ENCODE results near the gene COQ10B.

Gene COQ10B

GRCh38 chr2:197433780-197434438, 19.4 kb upstream of the COQ10B start:
- Histone ChIP-seq H3K4ac (ENCODE audit: low read depth, low read length) (no peak overlapping the region), H3K4me1 (ENCODE audit: control insufficient read depth, low read depth, low read length) (peaks cover 3% of the 10 kb centered on the region), H4K8ac (ENCODE audit: low read depth, low read length) (no peak overlapping the region), H2AK5ac (ENCODE audit: low read length) (no peak overlapping the region), H3K27me3 (ENCODE audit: insufficient read depth, low read length, poor library complexity) (no peaks in the 10 kb centered on the region), H3K9ac (ENCODE audit: low read length) (peak overlapping the region; percentile 98), H2BK5ac (ENCODE audit: low read length) (no peak overlapping the region), H3K56ac (ENCODE audit: low read length) (peak overlapping the region; percentile 99), H3K36me3 (ENCODE audit: control insufficient read depth, insufficient read depth, low read length) (no peaks in the 10 kb centered on the region), H3K79me2 (ENCODE audit: control insufficient read depth, insufficient read depth, low read length) (peaks cover 57% of the 10 kb centered on the region), H2BK15ac (replicated peaks; ENCODE audit: low read depth) (no peak overlapping the region), H4K5ac (ENCODE audit: low read length) (no peak overlapping the region), H3K4me2 (ENCODE audit: low read length) (peak overlapping the region; percentile 87), H3K27ac (ENCODE audit: low read depth, low read length) (no peak overlapping the region), H3K79me1 (ENCODE audit: low read length) (no peaks in the 10 kb centered on the region), H2BK120ac (ENCODE audit: low read depth, low read length) (no peak overlapping the region), H3K4me3 (ENCODE audit: low read length) (peak overlapping the region; percentile 96), H3K18ac (ENCODE audit: low read length) (no peak overlapping the region), H3K23ac (ENCODE audit: low read length) (no peak overlapping the region)
- no peak for DNase-seq
- no CpG with 5 or more reads among the region's 11 CpGs for WGBS (ENCODE audit: extremely low coverage, insufficient coverage, low lambda C conversion rate)

GRCh38 chr2:197434541-197435513, 18.5 kb upstream of the COQ10B start, which contains the start of gene SF3B1:
Gene SF3B1, minus strand, starts transcription at chr2:197435028. Its CDS starts 29 bp downstream, at chr2:197434999.
- Histone ChIP-seq H3K27ac (ENCODE audit: low read depth, low read length) (peak within 1 kb of the TSS; percentile 69), H3K9ac (ENCODE audit: low read length) (peak within 1 kb of the TSS; percentile 98), H3K79me2 (ENCODE audit: control insufficient read depth, insufficient read depth, low read length) (peaks cover 48% of the 10 kb centered on the region), H3K18ac (ENCODE audit: low read length) (peak within 1 kb of the TSS; percentile 72), H3K4me2 (ENCODE audit: low read length) (peak within 1 kb of the TSS; percentile 87), H3K4me1 (ENCODE audit: control insufficient read depth, low read depth, low read length) (peaks cover 3% of the 10 kb centered on the region), H3K23ac (ENCODE audit: low read length) (no peak within 1 kb of the TSS), H3K36me3 (ENCODE audit: control insufficient read depth, insufficient read depth, low read length) (no peaks in the 10 kb centered on the region), H3K4ac (ENCODE audit: low read depth, low read length) (peak within 1 kb of the TSS; percentile 90), H4K8ac (ENCODE audit: low read depth, low read length) (no peak within 1 kb of the TSS), H4K5ac (ENCODE audit: low read length) (no peak within 1 kb of the TSS), H2BK15ac (replicated peaks; ENCODE audit: low read depth) (no peak within 1 kb of the TSS), H2BK120ac (ENCODE audit: low read depth, low read length) (no peak within 1 kb of the TSS), H3K79me1 (ENCODE audit: low read length) (no peaks in the 10 kb centered on the region), H3K27me3 (ENCODE audit: insufficient read depth, low read length, poor library complexity) (no peaks in the 10 kb centered on the region), H2BK5ac (ENCODE audit: low read length) (peak within 1 kb of the TSS; percentile 77), H3K56ac (ENCODE audit: low read length) (peak within 1 kb of the TSS; percentile 99), H3K4me3 (ENCODE audit: low read length) (peak within 1 kb of the TSS; percentile 96), H2AK5ac (ENCODE audit: low read length) (peak within 1 kb of the TSS; percentile 35)
- peak; percentile 99 for DNase-seq
- WGBS (ENCODE audit: extremely low coverage, insufficient coverage, low lambda C conversion rate): no CpG with 5 or more reads among the region's 74 CpGs

- Histone ChIP-seq H3K27me3 (ENCODE audit: insufficient read depth, low read length, poor library complexity) (no peaks in the 10 kb centered on the region), H4K8ac (ENCODE audit: low read depth, low read length) (no peak overlapping the region), H3K27ac (ENCODE audit: low read depth, low read length) (peak overlapping the region; percentile 69), H3K36me3 (ENCODE audit: control insufficient read depth, insufficient read depth, low read length) (no peaks in the 10 kb centered on the region), H3K4me3 (ENCODE audit: low read length) (peak overlapping the region; percentile 61), H3K79me1 (ENCODE audit: low read length) (no peaks in the 10 kb centered on the region), H2BK5ac (ENCODE audit: low read length) (no peak overlapping the region), H2BK15ac (replicated peaks; ENCODE audit: low read depth) (no peak overlapping the region), H2BK120ac (ENCODE audit: low read depth, low read length) (no peak overlapping the region), H4K5ac (ENCODE audit: low read length) (no peak overlapping the region), H3K4ac (ENCODE audit: low read depth, low read length) (no peak overlapping the region), H3K56ac (ENCODE audit: low read length) (peak overlapping the region; percentile 95), H3K4me2 (ENCODE audit: low read length) (peak overlapping the region; percentile 70), H3K79me2 (ENCODE audit: control insufficient read depth, insufficient read depth, low read length) (peaks cover 39% of the 10 kb centered on the region), H3K4me1 (ENCODE audit: control insufficient read depth, low read depth, low read length) (peaks cover 3% of the 10 kb centered on the region), H3K9ac (ENCODE audit: low read length) (peak overlapping the region; percentile 86), H2AK5ac (ENCODE audit: low read length) (no peak overlapping the region), H3K18ac (ENCODE audit: low read length) (peak overlapping the region; percentile 72), H3K23ac (ENCODE audit: low read length) (no peak overlapping the region)
- no CpG with 5 or more reads among the region's 16 CpGs for WGBS (ENCODE audit: extremely low coverage, insufficient coverage, low lambda C conversion rate)
- no peak for DNase-seq
Observed at GRCh38 chr2:197435598-197436420, 17.5 kb upstream of the COQ10B start.

GRCh38 chr2:197437380-197437779, 16.0 kb upstream of the COQ10B start:
- Histone ChIP-seq H3K4me3 (ENCODE audit: low read length) (no peak overlapping the region), H3K9ac (ENCODE audit: low read length) (no peak overlapping the region), H3K36me3 (ENCODE audit: control insufficient read depth, insufficient read depth, low read length) (no peaks in the 10 kb centered on the region), H4K5ac (ENCODE audit: low read length) (no peak overlapping the region), H4K8ac (ENCODE audit: low read depth, low read length) (no peak overlapping the region), H3K27ac (ENCODE audit: low read depth, low read length) (no peak overlapping the region), H2AK5ac (ENCODE audit: low read length) (no peak overlapping the region), H3K56ac (ENCODE audit: low read length) (no peak overlapping the region), H3K79me2 (ENCODE audit: control insufficient read depth, insufficient read depth, low read length) (peaks cover 23% of the 10 kb centered on the region), H3K4me2 (ENCODE audit: low read length) (no peak overlapping the region), H3K79me1 (ENCODE audit: low read length) (no peaks in the 10 kb centered on the region), H2BK5ac (ENCODE audit: low read length) (no peak overlapping the region), H3K4ac (ENCODE audit: low read depth, low read length) (no peak overlapping the region), H3K27me3 (ENCODE audit: insufficient read depth, low read length, poor library complexity) (no peaks in the 10 kb centered on the region), H3K18ac (ENCODE audit: low read length) (no peak overlapping the region), H2BK15ac (replicated peaks; ENCODE audit: low read depth) (no peak overlapping the region), H3K4me1 (ENCODE audit: control insufficient read depth, low read depth, low read length) (peaks cover 3% of the 10 kb centered on the region), H3K23ac (ENCODE audit: low read length) (no peak overlapping the region), H2BK120ac (ENCODE audit: low read depth, low read length) (no peak overlapping the region)
- DNase-seq: no peak
- WGBS (ENCODE audit: extremely low coverage, insufficient coverage, low lambda C conversion rate): no CpG with 5 or more reads among the region's 2 CpGs

GRCh38 chr2:197442857-197443256, 10.5 kb upstream of the COQ10B start:
- no peaks in the 10 kb centered on the region for H3K36me3 ChIP-seq (ENCODE audit: control insufficient read depth, insufficient read depth, low read length)
- H3K18ac ChIP-seq (ENCODE audit: low read length): no peak overlapping the region
- no CpG with 5 or more reads among the region's 5 CpGs for WGBS (ENCODE audit: extremely low coverage, insufficient coverage, low lambda C conversion rate)
- no peak overlapping the region for H2BK15ac ChIP-seq (replicated peaks; ENCODE audit: low read depth)
- no peak overlapping the region for H4K5ac ChIP-seq (ENCODE audit: low read length)
- H3K56ac ChIP-seq (ENCODE audit: low read length): no peak overlapping the region
- no peak overlapping the region for H3K27ac ChIP-seq (ENCODE audit: low read depth, low read length)
- H3K4ac ChIP-seq (ENCODE audit: low read depth, low read length): no peak overlapping the region
- no peak overlapping the region for H2BK120ac ChIP-seq (ENCODE audit: low read depth, low read length)
- no peak overlapping the region for H3K9ac ChIP-seq (ENCODE audit: low read length)
- DNase-seq: no peak
- H2AK5ac ChIP-seq (ENCODE audit: low read length): no peak overlapping the region
- H3K79me2 ChIP-seq (ENCODE audit: control insufficient read depth, insufficient read depth, low read length): no peaks in the 10 kb centered on the region
- no peaks in the 10 kb centered on the region for H3K4me1 ChIP-seq (ENCODE audit: control insufficient read depth, low read depth, low read length)
- H3K27me3 ChIP-seq (ENCODE audit: insufficient read depth, low read length, poor library complexity): no peaks in the 10 kb centered on the region
- H4K8ac ChIP-seq (ENCODE audit: low read depth, low read length): no peak overlapping the region
- no peak overlapping the region for H3K23ac ChIP-seq (ENCODE audit: low read length)
- H3K79me1 ChIP-seq (ENCODE audit: low read length): no peaks in the 10 kb centered on the region
- H3K4me2 ChIP-seq (ENCODE audit: low read length): no peak overlapping the region
- no peak overlapping the region for H3K4me3 ChIP-seq (ENCODE audit: low read length)
- no peak overlapping the region for H2BK5ac ChIP-seq (ENCODE audit: low read length)

All from mesendoderm (in vitro differentiated cells).